ENCODE measurements around the gene PBX4. TPM values are rescaled to one million over a fixed set of nuclear protein-coding genes. Genes with fewer than 3 reads are reported as not detected.

PBX4 gene
- total RNA-seq, 4 donors from 2014 or later, result 1.6 to 4.0 (median 2.4) TPM

DNA sequence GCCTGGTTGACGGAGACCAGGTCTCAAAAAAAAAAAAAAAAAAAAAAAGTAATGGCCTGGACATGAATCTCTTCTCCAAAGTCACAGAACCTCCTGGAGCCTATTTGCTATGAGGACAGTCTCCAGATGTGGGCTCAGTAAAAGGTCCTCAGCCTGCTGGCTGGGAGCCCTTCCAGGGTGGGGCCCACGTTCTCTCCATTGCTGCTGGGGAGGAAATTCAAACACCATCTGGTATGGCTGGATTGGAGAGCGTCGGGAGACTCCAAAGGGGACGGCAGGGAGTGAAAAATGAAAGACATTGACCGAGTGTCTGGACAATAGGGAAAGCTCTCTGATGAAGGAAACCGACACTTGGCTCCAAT, 1.3 kb upstream of the PBX4 start:
- TF ChIP-seq, protein P1, sequence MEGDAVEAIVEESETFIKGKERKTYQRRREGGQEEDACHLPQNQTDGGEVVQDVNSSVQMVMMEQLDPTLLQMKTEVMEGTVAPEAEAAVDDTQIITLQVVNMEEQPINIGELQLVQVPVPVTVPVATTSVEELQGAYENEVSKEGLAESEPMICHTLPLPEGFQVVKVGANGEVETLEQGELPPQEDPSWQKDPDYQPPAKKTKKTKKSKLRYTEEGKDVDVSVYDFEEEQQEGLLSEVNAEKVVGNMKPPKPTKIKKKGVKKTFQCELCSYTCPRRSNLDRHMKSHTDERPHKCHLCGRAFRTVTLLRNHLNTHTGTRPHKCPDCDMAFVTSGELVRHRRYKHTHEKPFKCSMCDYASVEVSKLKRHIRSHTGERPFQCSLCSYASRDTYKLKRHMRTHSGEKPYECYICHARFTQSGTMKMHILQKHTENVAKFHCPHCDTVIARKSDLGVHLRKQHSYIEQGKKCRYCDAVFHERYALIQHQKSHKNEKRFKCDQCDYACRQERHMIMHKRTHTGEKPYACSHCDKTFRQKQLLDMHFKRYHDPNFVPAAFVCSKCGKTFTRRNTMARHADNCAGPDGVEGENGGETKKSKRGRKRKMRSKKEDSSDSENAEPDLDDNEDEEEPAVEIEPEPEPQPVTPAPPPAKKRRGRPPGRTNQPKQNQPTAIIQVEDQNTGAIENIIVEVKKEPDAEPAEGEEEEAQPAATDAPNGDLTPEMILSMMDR (IDR thresholded peaks at IDR 0.05; ENCODE audit: low read depth), result no peak

DNA sequence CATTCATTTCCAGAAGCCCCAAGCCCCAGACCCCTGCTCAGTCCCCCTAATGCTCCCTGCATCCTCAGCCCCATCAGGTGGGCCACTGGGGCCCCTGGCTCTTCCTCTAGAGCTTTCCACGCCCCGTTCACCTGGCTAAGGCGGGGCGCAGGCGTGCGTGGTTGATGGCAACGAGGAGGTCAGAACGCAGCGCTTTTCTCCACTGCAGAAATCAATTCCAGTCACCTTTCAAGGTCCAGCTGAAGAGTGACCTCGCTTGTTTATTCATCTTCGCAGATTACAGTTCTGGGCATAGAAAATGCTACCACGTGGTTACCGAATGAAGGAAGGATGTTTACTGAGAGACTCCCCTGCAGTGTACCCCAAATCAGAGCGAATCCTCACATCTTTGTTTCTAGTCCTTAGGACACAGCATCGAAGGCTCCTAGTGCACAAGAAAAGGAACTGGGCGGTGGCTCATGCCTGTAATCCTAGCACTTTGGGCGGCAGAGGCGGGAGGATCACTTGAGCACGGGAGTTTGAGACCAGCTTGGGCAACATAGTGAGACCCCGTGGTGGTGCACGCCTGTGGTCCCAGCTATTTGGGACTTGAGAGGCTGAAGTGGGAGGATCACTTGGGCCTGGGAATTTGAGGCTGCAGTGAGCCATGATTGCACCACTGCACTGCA, 828 bp upstream of the PBX4 start:
- TF ChIP-seq, protein P1 (IDR thresholded peaks at IDR 0.05; ENCODE audit: low read depth), result no peak

DNA sequence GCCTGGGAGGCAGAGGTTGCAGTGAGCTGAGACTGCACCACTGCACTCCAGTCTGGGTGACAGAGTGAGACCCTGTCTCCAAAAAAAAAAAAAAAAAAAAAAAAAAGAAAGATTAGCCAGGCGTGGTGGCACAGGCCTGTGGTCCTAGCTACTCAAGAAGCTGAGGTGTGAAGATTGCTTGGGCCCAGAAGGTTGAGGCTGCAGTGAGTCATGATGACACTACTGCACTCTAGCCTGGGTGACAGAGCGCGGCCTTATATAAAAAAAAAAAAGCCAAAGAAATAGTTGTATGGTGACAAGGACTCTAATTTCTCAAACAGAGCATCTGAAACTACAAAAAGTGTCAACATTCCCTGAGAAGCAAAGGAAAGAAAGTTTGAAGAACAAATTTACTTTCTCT, 3.4 kb downstream of the PBX4 start:
- TF ChIP-seq, protein P1 (IDR thresholded peaks at IDR 0.05; ENCODE audit: low read depth), result no peak

DNA sequence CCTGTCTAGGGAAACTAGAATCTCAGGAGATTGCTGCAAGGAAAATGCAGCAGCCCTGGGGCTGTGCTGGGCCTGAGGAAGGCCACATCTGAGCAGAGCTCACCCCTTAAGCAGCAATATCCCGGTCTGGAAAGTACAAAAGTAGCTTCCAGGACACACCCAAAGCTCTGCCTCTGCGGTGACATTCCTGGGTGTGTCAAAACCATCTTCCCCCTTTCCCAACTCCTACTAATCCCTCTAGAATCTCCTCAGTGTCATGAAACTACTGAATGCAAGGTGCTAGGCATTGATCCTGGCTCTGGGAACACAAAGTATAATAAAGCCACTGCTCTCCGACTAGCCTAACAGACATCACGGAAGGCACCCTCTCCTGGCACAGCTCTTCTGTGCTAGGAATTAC, 5.0 kb downstream of the PBX4 start:
- TF ChIP-seq, protein P1 (IDR thresholded peaks at IDR 0.05; ENCODE audit: low read depth), result no peak

DNA sequence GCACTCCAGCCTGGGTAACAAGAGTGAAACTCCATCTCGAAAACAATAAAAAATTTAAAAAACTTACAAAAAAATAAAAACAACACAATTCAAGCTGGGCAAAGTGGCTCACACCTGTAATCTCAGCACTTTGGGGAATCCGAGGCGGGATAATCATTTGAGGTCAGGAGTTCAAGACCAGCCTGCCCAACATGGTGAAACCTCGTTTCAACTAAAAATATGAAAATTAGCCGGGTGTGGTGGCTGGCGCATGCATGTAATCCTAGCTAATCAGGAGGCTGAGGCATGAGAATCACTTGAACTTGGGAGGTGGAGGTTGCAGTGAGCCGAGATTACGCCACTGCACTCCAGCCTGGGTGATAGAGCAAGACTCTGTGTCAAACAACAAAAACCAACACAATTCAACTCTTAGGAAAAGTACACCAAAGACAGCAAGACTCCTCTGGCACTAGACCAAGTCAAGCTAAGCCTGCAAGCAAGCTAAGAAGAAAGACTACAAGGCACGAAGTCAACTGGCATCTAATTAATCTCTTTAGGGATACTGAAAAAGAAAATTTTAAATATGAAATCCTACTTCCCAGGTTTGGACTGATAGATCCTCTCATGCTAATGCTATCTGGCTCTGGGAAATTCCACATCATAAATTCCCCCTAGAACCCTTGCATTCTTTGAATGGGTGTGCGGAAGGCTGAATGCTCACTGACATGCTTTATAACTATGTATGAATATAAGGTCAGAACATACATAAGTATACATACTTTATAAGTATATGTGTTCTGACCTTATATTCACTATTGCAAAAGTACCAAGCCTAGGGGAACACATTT, 7.9 kb downstream of the PBX4 start:
- TF ChIP-seq, protein P1 (IDR thresholded peaks at IDR 0.05; ENCODE audit: low read depth), result no peak

DNA sequence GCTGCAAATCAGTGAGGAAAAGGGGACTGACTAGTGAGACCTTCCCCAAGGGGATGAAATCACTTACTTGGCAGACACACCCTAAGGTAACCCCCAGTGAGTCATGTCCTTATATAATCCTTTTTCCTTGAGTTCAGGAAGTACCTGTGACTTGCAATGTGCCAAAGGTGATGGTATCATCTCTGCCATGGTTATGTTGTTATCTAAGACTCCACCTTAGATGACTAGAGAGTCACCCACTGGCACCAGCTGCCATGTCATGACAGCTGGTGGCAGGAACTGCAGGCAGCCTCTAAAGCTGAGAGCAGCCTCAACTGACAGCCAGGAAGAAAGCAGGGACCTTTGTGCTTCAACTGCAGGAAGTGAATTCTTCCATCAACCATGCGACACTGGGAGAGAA, 12.5 kb downstream of the PBX4 start:
- TF ChIP-seq, protein P1 (IDR thresholded peaks at IDR 0.05; ENCODE audit: low read depth), result no peak

DNA sequence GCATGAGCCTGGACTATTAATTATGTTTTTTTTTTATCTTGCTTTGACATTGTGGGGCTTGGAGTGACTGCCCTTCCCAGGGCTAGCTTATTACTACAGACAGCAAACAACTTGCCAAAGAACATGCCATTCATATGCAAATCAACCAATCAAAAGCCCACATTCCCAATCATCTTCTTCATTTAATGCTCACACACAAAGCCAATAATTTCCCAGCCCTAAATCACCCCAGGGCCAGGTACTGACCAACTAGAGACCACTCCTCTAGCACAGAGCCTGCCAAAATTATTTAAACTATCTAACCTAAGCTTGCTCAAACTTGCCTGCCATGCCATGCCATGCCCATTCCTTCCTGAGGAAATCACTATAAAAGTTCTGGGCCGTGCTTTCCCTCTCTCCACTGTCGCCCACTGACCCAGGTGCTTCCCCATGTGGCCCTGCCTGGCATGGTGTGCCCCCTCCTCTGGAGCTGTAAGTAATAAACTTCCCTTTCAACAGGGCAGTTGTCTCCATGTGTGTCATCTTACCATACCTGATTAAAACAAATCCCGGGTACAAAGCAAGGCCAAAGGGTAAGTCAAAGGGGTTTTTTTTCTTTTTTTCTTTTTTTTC, 15.7 kb downstream of the PBX4 start:
- TF ChIP-seq, protein P1 (IDR thresholded peaks at IDR 0.05; ENCODE audit: low read depth), result no peak

All from subcutaneous adipose tissue (tissue), 4 donors.